A673 (cell line): Measurements from ENCODE around the gene RPL19.

ENCODE experiments used
- EZH2 ChIP-seq: fragments of 200-600 bp; sonication (generic); IDR thresholded peaks from 2 replicates; pipeline ENCODE4 v1.6.1; 2017; ENCODE audit warnings: borderline replicate concordance, low read depth, mild to moderate bottlenecking, mixed read lengths, antibody characterized with exemption, low read length; ENCODE audit not compliant: poor library complexity, severe bottlenecking
- TF ChIP-seq, protein P1 (sequence below): fragments of 300-800, 200-600 bp; sonication (generic); conservative IDR thresholded peaks from 2 replicates; pipeline ENCODE4 v1.5.1; 2017; ENCODE audit warnings: low read depth, mild to moderate bottlenecking, antibody characterized with exemption, low read length, moderate library complexity, mixed read lengths

DNA sequence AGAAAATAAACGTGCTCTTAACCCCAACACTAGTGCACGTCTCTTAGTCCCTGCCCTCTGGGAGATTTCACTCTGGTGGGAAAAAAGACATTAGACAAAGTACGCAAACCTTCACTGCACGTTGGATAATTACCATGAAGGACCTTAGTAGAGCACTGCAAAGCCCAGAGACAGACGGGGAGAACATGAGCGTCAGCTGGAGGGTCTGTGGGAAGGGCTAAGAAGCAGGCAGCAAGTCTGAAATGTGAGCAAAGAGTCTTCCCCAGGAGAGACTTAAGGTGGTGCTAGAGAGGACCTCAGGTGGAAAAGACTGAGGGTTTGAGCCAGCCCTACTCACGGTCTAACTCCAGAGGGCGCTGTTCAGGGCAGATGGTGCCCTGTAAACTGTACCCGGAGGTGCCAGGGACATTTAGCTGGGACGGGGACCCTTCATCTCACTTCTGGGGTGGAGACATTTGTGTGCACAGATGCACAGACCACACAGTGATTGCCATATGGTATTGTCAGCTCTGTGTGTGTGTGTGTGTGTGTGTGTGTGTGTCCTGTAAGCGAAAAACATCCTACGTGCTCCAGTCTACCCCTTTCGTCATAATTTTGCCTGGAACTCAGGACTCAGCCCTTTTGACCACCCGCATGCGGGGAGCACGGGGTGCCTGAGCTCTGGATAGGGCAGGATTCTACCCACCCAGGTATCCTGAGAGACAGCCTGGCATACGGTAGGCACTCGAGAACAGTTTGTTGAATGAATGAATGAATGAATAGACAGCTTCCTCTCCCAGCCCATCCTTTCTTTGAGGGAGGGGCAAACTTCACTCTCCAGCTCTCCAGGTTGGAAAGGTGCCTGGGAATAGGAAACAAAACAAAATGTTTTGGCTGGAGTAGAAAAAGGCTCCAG lies 35.7 kb downstream of the RPL19 start:
- TF ChIP-seq, protein P1, sequence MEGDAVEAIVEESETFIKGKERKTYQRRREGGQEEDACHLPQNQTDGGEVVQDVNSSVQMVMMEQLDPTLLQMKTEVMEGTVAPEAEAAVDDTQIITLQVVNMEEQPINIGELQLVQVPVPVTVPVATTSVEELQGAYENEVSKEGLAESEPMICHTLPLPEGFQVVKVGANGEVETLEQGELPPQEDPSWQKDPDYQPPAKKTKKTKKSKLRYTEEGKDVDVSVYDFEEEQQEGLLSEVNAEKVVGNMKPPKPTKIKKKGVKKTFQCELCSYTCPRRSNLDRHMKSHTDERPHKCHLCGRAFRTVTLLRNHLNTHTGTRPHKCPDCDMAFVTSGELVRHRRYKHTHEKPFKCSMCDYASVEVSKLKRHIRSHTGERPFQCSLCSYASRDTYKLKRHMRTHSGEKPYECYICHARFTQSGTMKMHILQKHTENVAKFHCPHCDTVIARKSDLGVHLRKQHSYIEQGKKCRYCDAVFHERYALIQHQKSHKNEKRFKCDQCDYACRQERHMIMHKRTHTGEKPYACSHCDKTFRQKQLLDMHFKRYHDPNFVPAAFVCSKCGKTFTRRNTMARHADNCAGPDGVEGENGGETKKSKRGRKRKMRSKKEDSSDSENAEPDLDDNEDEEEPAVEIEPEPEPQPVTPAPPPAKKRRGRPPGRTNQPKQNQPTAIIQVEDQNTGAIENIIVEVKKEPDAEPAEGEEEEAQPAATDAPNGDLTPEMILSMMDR, result peak; percentile 74
- no peak for TF ChIP-seq EZH2
